Activated naive CD8-positive, alpha-beta T cell treated with anti-CD3 and anti-CD28 coated beads, Interleukin-2, amount 10 ng/mL, durations not matched to agents 7 days and 5 days (primary cell): ENCODE results near the gene SLX9. TPM values are rescaled to one million over a fixed set of nuclear protein-coding genes. Genes with fewer than 3 reads are reported as not detected.

Source experiments
- ATAC-seq: fragments of 150-1000 bp; cut with Tn5 transposase; one replicate; pipeline ENCODE4 v1.10.0; 2021; ENCODE audit warnings: low read depth, moderate library complexity
- POLR2A ChIA-PET: fragments of 350-600 bp; sonication (Branson Sonifier 250); formaldehyde crosslinking; loops from one replicate; lab custom pipeline; 2021; ENCODE audit warnings: antibody characterized with exemption; lab: Charles Lee
- DNase-seq: peaks from one replicate; pipeline ENCODE4 v3.0.0; 2021
- H3K27ac Mint-ChIP-seq: one replicate; pipeline ENCODE4 v1.8.0; 2022; ENCODE audit warnings: mild to moderate bottlenecking, mixed read lengths
- H3K27me3 Mint-ChIP-seq: one replicate; pipeline ENCODE4 v1.8.0; 2022; ENCODE audit warnings: mild to moderate bottlenecking, moderate library complexity, mixed read lengths
- H3K36me3 Mint-ChIP-seq: one replicate; pipeline ENCODE4 v1.8.0; 2021; ENCODE audit warnings: mild to moderate bottlenecking, mixed read lengths
- H3K4me1 Mint-ChIP-seq: one replicate; pipeline ENCODE4 v1.8.0; 2021; ENCODE audit warnings: mixed read lengths
- H3K4me3 Mint-ChIP-seq: one replicate; pipeline ENCODE4 v1.8.0; 2022; ENCODE audit warnings: mild to moderate bottlenecking, moderate library complexity, mixed read lengths
- H3K9me3 Mint-ChIP-seq: one replicate; pipeline ENCODE4 v1.8.0; 2021; ENCODE audit warnings: mixed read lengths
- total RNA-seq, 2 experiments: library from RNA; stranded (reverse); gene quantifications; one replicate each; pipeline ENCODE4 v1.2.3, GENCODE V29; 2021

The SLX9 gene
- total RNA-seq, 2 experiments from 2014 or later: 44.2 to 44.3 TPM

DNA sequence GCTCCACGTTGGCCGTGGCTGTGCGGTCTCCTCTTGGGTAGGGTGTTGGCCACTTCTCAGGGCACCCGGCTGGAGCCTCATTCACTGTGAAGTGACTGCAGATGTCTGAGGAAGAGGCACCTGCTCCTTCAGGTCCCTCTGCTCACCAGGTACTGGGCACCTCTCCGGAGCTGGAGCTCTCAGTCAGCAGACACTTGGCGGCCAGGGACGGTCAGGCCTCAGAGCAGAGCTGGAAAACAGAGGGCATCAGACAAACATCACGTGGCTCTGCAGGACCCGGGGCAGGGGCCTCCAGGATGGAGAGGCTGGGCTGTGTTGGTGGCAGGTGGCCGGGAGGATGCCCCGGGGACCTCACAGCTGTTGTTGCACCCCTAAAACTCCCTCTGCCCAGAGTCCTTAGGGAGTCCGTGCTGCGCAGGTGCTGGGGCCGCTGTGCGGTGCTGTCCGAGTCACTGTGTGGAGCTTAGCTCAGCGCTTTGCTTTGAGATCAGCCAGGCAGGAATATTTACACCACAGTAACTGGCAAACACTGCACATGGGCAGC, 59.7 kb downstream of the SLX9 start:
- Mint-ChIP-seq H3K9me3 (no peaks in the 10 kb centered on the region), H3K4me3 (no peak overlapping the region), H3K27ac (no peak overlapping the region), H3K36me3 (no peaks in the 10 kb centered on the region), H3K4me1 (no peaks in the 10 kb centered on the region), H3K27me3 (no peaks in the 10 kb centered on the region)
- DNase-seq (no peak), ATAC-seq (no peak)
- POLR2A ChIA-PET: no interaction called here

DNA sequence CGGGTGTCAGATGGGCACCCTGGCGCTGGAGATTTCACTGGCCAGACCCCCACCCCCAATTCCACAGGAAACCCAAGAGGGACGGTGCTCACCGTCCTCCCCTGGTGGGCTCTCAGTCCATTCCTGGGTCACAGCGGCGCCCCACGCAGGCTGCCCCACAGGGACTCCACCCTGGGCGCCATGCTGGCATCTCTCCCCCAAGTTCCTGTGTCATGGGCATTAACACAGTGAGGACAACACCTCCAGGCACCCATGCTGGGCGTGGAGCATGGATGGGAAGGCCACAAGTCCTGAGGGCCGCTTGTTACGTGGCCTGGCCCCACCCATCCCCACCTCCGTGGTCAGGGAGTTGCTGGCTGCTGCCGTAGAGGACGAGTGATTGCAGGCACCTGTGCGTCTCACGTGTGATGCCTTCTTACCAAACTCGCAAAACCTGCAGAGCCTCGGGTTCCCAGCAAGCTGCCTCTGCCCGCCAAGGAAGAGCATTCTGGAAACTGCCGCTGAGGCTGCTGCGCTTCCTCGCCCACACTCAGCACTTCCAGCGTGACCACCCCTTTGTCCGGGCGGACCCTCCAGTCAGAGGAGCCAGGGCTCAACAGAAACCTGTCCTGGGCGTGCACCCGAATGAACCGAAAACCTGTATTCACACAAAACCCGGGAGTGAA, 60.3 kb downstream of the SLX9 start:
- H3K4me3 Mint-ChIP-seq: no peak overlapping the region
- POLR2A ChIA-PET: no interaction called here
- H3K36me3 Mint-ChIP-seq: no peaks in the 10 kb centered on the region
- no peaks in the 10 kb centered on the region for H3K4me1 Mint-ChIP-seq
- ATAC-seq (no peak), DNase-seq (no peak)
- no peaks in the 10 kb centered on the region for H3K27me3 Mint-ChIP-seq
- H3K27ac Mint-ChIP-seq: no peak overlapping the region
- H3K9me3 Mint-ChIP-seq: no peaks in the 10 kb centered on the region

DNA sequence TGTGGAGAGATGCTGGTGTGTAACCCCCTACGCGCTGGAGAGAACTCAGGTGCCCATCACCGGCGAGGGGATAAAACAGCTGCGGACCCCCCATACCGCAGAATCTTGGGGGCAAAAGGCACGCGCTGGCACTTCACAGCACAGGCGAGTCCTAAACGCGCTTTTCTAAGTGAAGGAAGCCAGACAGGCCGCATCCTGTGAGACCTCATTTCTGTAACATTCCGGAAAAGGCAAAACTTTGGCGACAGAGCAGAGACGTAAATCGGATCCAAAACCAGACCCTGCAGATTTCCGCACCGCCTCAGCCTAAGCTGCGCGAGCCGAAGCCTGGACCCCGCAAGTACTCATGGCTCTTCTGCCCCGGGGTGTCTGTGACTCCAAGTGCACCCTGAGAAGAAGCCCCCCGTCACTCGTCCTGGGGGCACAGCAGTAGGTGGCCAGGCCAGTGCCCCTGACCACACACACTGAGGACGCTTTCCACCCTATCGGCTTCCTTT, 60.9 kb downstream of the SLX9 start:
- no peak for DNase-seq
- ATAC-seq: no peak
- no peaks in the 10 kb centered on the region for H3K4me1 Mint-ChIP-seq

DNA sequence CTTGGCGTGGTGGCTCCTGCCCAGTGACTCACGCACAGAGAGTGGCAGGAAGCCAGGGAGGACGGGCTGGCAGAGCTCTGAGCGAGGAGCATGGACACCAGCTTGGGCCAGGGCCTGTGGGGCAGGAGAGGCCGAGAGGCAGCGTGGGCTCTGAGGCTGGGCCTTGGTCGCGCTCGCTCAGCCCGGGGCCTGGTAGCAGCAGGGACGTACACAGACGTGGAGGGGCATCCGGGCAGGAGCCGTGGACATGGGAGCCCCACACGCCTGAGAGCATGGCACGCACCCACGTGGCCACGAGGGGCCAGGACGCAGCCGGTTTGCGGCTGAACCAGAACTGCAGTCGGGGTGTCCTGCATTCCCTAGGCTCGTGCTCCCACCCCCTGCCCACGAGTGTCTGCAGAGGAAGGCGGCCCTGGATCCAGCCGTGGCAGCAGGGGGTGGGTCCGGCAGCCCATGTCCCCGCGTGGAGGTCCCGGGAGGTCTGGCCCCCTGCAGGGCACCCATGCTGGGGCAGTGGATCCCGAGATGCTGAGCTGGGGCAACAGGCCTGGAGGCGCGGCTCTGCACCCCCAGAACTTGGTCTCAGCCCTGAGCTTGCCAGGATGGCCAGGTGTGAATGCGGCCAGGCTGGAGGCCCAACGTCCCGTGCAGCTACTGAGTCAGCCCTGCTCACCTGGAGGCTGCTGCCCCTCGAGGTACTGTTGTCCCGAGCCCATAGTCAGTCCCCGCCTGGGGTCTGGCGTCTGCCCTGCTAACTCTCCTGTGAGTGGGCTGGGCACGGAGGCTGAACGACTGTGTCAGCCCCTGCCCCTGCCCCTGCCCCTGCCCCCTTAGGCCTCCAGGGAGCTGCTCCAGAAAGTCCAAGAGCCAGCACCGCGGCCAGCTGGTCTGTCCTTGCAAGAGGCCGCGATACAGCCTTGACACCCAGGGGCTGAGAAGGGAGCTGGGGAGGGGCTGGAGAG, 61.6 kb downstream of the SLX9 start:
- Mint-ChIP-seq H3K27me3 (peaks cover 8% of the 10 kb centered on the region), H3K4me1 (no peaks in the 10 kb centered on the region), H3K9me3 (no peaks in the 10 kb centered on the region), H3K4me3 (no peak overlapping the region), H3K36me3 (no peaks in the 10 kb centered on the region), H3K27ac (no peak overlapping the region)
- DNase-seq: no peak
- POLR2A ChIA-PET: no interaction called here
- peak; percentile 19 for ATAC-seq

More for the DNA sequence above, 60.9 kb downstream of the SLX9 start:
- H3K9me3 Mint-ChIP-seq: no peaks in the 10 kb centered on the region
- H3K36me3 Mint-ChIP-seq: no peaks in the 10 kb centered on the region
- peaks cover under 1% of the 10 kb centered on the region for H3K27me3 Mint-ChIP-seq
- POLR2A ChIA-PET: no interaction called here
- no peak overlapping the region for H3K27ac Mint-ChIP-seq
- H3K4me3 Mint-ChIP-seq: no peak overlapping the region

DNA sequence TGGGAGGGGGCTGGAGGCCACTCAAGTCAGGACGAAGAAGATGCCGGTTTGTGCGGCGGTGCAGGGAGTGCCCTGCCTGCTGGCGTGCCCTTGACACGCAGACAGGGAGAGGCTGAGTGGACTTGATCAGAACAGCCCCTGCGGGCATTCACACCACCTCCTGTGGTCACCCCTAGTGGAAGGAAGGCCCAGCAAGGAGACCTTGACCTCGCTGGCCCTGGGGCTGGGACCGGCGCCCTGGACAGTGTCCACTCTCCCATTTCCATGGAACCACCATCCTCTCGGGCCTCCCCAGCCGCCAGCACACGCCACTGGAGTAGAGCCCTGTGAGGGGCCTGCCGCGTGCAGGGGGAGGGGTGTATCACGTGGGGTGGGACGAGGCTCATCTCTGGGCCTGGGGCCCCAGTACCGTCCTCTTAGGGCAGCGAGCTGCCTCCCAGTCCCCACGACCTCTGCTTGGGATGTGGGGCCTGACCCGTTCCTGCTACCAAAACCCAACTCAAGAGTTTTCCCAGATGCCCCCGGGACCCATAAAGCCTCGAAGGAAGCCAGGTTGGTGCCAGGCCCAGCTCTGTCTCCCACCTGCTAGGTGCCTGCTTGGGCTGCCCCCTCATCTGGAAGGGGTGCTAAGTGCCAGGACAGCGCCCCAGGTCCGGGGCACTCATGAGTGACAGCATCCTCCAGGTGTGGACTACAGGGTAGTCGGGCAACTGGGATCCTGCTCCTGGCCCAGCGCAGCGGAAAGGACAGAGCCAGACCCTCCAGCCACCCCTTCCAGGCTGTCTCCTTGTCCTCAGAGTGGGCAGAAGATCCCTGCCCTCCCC, 62.8 kb downstream of the SLX9 start:
- Mint-ChIP-seq H3K36me3 (no peaks in the 10 kb centered on the region), H3K4me3 (no peak overlapping the region), H3K27ac (no peak overlapping the region), H3K4me1 (no peaks in the 10 kb centered on the region), H3K9me3 (no peaks in the 10 kb centered on the region), H3K27me3 (peaks cover 17% of the 10 kb centered on the region)
- no peak for DNase-seq
- POLR2A ChIA-PET: no interaction called here
- ATAC-seq: no peak

DNA sequence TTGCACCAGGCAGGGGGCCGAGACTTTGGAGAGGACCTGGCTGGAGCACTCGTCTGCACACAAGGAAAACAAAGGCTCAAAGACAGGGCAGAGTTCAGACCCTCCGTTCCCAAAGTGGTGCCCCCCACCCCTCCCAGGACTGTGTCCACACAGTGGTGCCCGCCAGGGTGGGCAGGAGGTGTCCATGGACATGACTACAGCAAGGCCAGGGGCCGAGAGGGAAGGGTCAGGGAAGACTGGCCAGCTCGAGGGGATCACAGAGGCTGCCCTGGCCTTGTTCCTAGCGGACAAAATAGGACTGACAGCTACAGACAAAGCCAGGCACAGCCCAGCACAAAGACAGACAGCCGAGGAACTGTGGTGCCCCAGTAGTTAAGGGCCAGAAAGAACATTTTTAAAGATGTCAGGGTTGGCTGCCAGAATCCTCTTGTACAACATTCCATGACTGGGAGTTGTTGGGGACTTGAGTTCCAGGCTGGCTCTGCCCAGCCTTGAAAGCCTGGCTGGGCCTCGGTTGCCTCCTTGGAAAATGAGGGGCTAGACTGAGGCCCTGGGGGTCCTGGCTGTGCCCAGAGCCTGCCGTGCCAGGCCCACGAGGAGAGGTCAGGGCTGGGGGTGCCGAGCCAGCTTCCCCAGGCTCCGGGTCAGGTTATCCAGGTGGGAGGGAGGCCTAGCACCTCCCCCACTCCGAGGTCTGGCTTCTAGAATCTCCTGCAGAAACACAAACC, 63.7 kb downstream of the SLX9 start:
- no peak for ATAC-seq
- DNase-seq: no peak
- Mint-ChIP-seq H3K36me3 (no peaks in the 10 kb centered on the region), H3K9me3 (no peaks in the 10 kb centered on the region), H3K27me3 (peaks cover 20% of the 10 kb centered on the region), H3K27ac (no peak overlapping the region), H3K4me3 (no peak overlapping the region), H3K4me1 (peaks cover 1% of the 10 kb centered on the region)
- POLR2A ChIA-PET: no interaction called here

DNA sequence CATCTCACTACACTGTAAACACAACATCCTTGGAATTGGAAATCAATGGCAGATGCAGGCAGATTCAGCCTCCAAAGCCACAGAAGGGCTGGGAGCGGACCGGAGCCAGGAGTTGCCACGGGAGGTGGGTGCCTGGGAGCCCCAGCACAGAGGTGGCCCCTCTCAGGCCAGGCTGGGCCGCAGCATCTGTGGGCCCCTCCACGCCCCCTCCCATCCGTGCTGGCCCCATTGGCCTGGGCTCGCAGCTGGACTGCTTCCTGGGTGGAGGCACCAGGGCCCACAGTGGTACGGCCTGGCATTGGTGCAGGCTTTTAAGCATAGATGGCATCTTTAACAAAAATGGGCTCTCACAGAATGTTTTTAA, 64.2 kb downstream of the SLX9 start:
- Mint-ChIP-seq H3K36me3 (no peaks in the 10 kb centered on the region), H3K27ac (no peak overlapping the region), H3K4me3 (no peak overlapping the region), H3K9me3 (no peaks in the 10 kb centered on the region), H3K4me1 (peaks cover 3% of the 10 kb centered on the region), H3K27me3 (peaks cover 25% of the 10 kb centered on the region)
- DNase-seq (no peak), ATAC-seq (no peak)
- POLR2A ChIA-PET: no interaction called here

DNA sequence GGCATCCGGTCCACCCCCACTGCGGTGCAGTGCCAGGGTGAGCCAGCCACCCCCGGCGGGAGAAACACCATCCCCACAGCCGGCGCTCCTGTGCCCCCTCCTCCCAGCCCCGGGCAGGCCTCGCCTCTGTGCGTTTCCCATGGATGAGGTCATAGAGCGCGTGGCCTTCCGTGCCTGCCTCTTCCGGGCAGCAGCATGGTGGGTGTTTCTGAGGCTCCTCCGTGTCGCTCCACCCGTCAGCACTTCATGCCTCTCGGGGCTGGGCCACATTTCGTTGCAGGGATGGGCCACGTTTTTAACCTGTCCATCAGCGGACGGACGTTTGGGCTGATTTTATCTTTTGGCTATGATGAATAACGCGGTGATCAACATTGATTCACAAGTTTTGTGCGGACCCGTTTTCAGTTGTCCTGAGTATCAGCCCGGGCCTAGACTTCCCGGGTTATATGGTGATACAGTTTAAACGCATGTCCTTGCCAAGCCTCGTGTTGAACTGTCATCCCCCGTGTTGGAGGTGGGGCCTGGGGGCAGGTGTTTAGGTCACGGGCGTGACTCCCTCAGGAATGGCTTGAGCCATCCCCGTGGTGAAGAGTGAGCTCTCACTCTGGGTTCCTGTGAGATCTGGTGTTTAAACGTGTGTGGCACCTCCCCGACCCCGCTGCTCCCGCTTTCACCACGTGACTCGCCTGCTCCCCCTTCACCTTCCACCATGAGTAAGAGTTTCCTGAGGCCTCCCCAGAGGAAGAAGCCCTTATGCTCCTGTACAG, 64.8 kb downstream of the SLX9 start:
- Mint-ChIP-seq H3K9me3 (no peaks in the 10 kb centered on the region), H3K27me3 (peaks cover 31% of the 10 kb centered on the region), H3K4me3 (no peak overlapping the region), H3K4me1 (peaks cover 3% of the 10 kb centered on the region), H3K27ac (no peak overlapping the region), H3K36me3 (no peaks in the 10 kb centered on the region)
- DNase-seq (no peak), ATAC-seq (no peak)
- POLR2A ChIA-PET: no interaction called here

DNA sequence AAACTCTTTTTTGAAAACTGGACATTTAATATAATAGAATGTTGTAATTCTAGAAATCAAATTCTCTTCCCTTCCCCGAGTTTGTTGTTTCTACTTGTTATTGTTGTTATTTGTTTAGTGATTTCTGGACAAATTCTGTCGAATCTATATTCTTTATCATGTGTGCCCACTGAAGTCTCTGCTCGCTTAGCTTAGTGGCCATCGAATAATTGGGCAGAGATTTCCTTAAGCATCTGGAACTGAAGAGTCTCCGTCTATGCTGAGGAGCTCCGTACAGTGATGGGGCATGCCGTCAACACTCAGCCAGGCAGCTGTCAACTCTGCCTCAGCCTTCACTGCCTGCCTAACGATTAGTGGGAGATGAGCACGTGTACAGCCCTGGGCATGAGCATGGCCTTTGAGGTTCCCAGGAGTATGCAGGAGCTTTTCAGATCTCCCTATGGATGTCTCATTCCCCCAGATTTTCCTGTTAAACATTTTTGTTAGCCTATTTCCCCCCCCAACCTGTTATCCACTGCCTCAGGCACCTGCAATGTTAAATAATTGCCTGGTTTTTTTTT, 66.8 kb downstream of the SLX9 start:
- ATAC-seq (no peak), DNase-seq (no peak)
- H3K4me3 Mint-ChIP-seq: no peak overlapping the region
- H3K9me3 Mint-ChIP-seq: no peaks in the 10 kb centered on the region
- H3K4me1 Mint-ChIP-seq: peaks cover 4% of the 10 kb centered on the region
- H3K36me3 Mint-ChIP-seq: no peaks in the 10 kb centered on the region
- no peak overlapping the region for H3K27ac Mint-ChIP-seq
- POLR2A ChIA-PET: no interaction called here
- H3K27me3 Mint-ChIP-seq: peaks cover 45% of the 10 kb centered on the region

DNA sequence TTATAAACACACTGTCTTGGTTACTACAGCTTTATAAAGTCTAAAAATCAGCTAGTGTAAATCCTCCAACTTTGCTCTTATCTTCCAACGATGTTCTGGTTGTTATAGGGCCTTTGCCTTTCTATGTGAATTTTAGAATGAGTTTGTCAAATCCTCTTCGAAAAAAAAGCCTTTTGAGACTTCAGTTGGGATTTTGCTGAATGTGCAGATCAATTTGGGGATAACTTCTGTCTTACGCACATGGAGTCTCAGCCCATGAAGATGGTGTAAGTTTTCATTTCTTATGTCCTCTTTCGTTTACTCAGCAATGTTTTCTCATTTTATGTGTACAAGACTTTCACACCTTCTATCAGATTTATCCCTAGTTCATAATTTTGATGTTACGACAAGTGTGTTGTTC, 69.8 kb downstream of the SLX9 start:
- Mint-ChIP-seq H3K27ac (no peak overlapping the region), H3K4me1 (peaks cover 4% of the 10 kb centered on the region), H3K27me3 (peaks cover 45% of the 10 kb centered on the region), H3K36me3 (no peaks in the 10 kb centered on the region), H3K9me3 (no peaks in the 10 kb centered on the region), H3K4me3 (no peak overlapping the region)
- POLR2A ChIA-PET: no interaction called here
- no peak for DNase-seq
- ATAC-seq: no peak

DNA sequence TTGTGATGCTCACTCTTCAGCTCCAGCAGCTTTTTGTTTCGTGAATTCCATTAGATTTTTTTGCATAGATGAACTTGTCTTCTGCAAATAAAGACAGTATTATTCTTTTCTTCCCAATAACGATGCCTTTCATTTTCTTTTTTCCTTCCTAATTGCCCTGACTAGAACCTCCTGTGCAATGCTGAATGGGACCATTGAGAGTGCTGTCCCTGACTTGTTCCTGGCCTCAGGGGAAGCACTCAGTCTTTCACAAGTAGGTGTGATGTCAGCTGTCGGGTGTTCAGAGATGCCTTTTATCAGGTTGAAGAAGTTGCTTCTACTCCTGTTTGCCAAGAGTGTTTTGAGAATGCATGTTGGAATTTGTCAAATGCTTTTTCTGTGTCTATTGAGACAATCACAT, 70.3 kb downstream of the SLX9 start:
- no peak overlapping the region for H3K27ac Mint-ChIP-seq
- H3K4me1 Mint-ChIP-seq: peaks cover 4% of the 10 kb centered on the region
- no peaks in the 10 kb centered on the region for H3K36me3 Mint-ChIP-seq
- POLR2A ChIA-PET: no interaction called here
- DNase-seq (no peak), ATAC-seq (no peak)
- H3K27me3 Mint-ChIP-seq: peaks cover 47% of the 10 kb centered on the region
- no peaks in the 10 kb centered on the region for H3K9me3 Mint-ChIP-seq
- no peak overlapping the region for H3K4me3 Mint-ChIP-seq

DNA sequence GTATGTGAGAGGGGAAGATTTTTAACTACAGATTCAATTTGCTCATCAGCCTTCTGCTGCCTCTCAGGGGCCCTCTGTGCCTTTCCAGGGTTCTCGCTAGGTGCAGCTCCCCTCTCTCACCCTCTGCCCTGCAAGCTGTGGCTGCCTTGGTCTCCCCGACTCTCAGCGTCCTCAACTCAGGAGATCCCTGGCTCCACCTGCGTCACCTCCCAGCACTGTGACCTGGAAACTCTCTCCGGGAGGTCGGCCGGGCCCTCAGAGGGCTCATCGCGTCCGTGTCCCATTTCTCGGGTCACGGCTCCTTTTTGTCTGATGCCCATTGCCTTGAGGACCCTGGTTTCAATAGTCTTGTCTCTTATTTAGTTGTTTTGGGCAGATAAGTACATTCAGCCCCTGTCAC, 71.0 kb downstream of the SLX9 start:
- POLR2A ChIA-PET: no interaction called here
- Mint-ChIP-seq H3K4me3 (no peak overlapping the region), H3K27ac (no peak overlapping the region), H3K4me1 (peaks cover 4% of the 10 kb centered on the region), H3K27me3 (peaks cover 51% of the 10 kb centered on the region), H3K36me3 (no peaks in the 10 kb centered on the region), H3K9me3 (no peaks in the 10 kb centered on the region)
- DNase-seq (no peak), ATAC-seq (no peak)
